ENCODE results near the gene MRM1.

- TF ChIP-seq CTCF (conservative IDR thresholded peaks at IDR 0.05 in 1 of 2, IDR thresholded peaks at IDR 0.05 in 1 of 2; ENCODE audit: low read depth in 1 of 2, low read length in 2 of 2) (no peak), EZH2 (IDR thresholded peaks at IDR 0.05; ENCODE audit: low read length, missing control alignments) (no peak)
These were observed 23.8 kb downstream of the MRM1 start for GRCh38 chr17:36625188-36625587.

All from fibroblast of lung (primary cell).